OCI-LY1 (cell line): ENCODE data around the gene DOCK4.

Experiments
- H2AFZ ChIP-seq: fragments of 200-600 bp; sonication (generic), shearing (Covaris generic); 2 replicates; pipeline ENCODE4 v1.6.0; 2014; ENCODE audit warnings: antibody characterized with exemption, mild to moderate bottlenecking, low read length
- H3F3A ChIP-seq: fragments of 200-600 bp; sonication (generic), shearing (Covaris generic); 2 replicates; pipeline ENCODE4 v1.6.0; 2014; ENCODE audit warnings: mild to moderate bottlenecking, antibody characterized with exemption, low read length, moderate library complexity; ENCODE audit not compliant: insufficient read depth
- H3K27ac ChIP-seq: fragments of 200-600 bp; sonication (generic); 2 replicates; pipeline ENCODE4 v1.5.1; 2014; ENCODE audit warnings: low read length, mixed run types, mild to moderate bottlenecking, low read depth; ENCODE audit not compliant: poor library complexity, severe bottlenecking
- H3K27me3 ChIP-seq: fragments of 200-600 bp; sonication (generic); 2 replicates; pipeline ENCODE4 v1.6.0; 2014; ENCODE audit warnings: antibody characterized with exemption, mild to moderate bottlenecking, low read length, moderate library complexity; ENCODE audit not compliant: insufficient read depth
- H3K36me3 ChIP-seq: fragments of 200-600 bp; sonication (generic); 2 replicates; pipeline ENCODE4 v1.6.1; 2014; ENCODE audit warnings: mild to moderate bottlenecking, antibody characterized with exemption, low read length, moderate library complexity, mixed read lengths; ENCODE audit not compliant: insufficient read depth
- H3K4me1 ChIP-seq: fragments of 200-600 bp; sonication (generic); 2 replicates; pipeline ENCODE4 v1.5.1; 2014; ENCODE audit warnings: mild to moderate bottlenecking, low read length, moderate library complexity; ENCODE audit not compliant: insufficient read depth, severe bottlenecking
- H3K4me2 ChIP-seq: fragments of 200-600 bp; sonication (generic), shearing (Covaris generic); 2 replicates; pipeline ENCODE4 v1.6.1; 2014; ENCODE audit warnings: low read length
- H3K4me3 ChIP-seq: fragments of 200-600 bp; sonication (generic); 2 replicates; pipeline ENCODE4 v1.5.1; 2014; ENCODE audit warnings: low read length, low read depth, mild to moderate bottlenecking, mixed read lengths; ENCODE audit not compliant: poor library complexity, severe bottlenecking
- H3K79me2 ChIP-seq: fragments of 200-600 bp; shearing (Covaris generic); 2 replicates; pipeline ENCODE4 v1.6.1; 2016; ENCODE audit warnings: mixed run types, low read length, mixed read lengths; ENCODE audit not compliant: insufficient read depth
- H3K9ac ChIP-seq: fragments of 200-600 bp; sonication (generic), shearing (Covaris generic); 2 replicates; pipeline ENCODE4 v1.6.1; 2014; ENCODE audit warnings: mild to moderate bottlenecking, low read length, mixed read lengths
- H3K9me2 ChIP-seq: fragments of 200-600 bp; sonication (generic), shearing (Covaris generic); 2 replicates; pipeline ENCODE4 v1.6.1; 2014; ENCODE audit warnings: low read depth, mild to moderate bottlenecking, low read length, mixed read lengths
- H3K9me3 ChIP-seq: fragments of 200-600 bp; shearing (Covaris generic); 2 replicates; pipeline ENCODE4 v1.6.1; 2014; ENCODE audit warnings: low read length, mixed read lengths
- H4K20me1 ChIP-seq: fragments of 200-600 bp; sonication (generic), shearing (Covaris generic); 2 replicates; pipeline ENCODE4 v1.6.0; 2016; ENCODE audit warnings: mild to moderate bottlenecking, low read length; ENCODE audit not compliant: insufficient read depth
- CTCF ChIP-seq: fragments of 200-600 bp; sonication (generic), shearing (Covaris generic); IDR thresholded peaks from 2 replicates; pipeline ENCODE4 v1.5.1; 2017; ENCODE audit warnings: mild to moderate bottlenecking, antibody characterized with exemption, low read length, moderate library complexity, mixed read lengths
- EZH2 ChIP-seq: fragments of 200-600 bp; sonication (generic), shearing (Covaris generic); IDR thresholded peaks from 2 replicates; pipeline ENCODE4 v1.8.0; 2017; ENCODE audit warnings: borderline replicate concordance, mixed run types, mild to moderate bottlenecking, antibody characterized with exemption, low read length, moderate library complexity, mixed read lengths

DOCK4 gene

GRCh38 chr7:111953611-111954010 is 252.6 kb downstream of the DOCK4 start:
- no peaks in the 10 kb centered on the region for H4K20me1 ChIP-seq
- H3K9ac ChIP-seq = no peak overlapping the region
- no peak overlapping the region for H3K4me2 ChIP-seq
- no peaks in the 10 kb centered on the region for H3K9me2 ChIP-seq
- no peaks in the 10 kb centered on the region for H3F3A ChIP-seq
- H3K4me1 ChIP-seq = no peaks in the 10 kb centered on the region
- H2AFZ ChIP-seq = no peak overlapping the region
- no peaks in the 10 kb centered on the region for H3K36me3 ChIP-seq
- H3K27me3 ChIP-seq = no peaks in the 10 kb centered on the region
- no peak; the same call in 1 of the 2 replicates for TF ChIP-seq CTCF
- TF ChIP-seq EZH2 = no peak
- no peaks in the 10 kb centered on the region for H3K9me3 ChIP-seq
- no peaks in the 10 kb centered on the region for H3K79me2 ChIP-seq
- H3K27ac ChIP-seq = no peak overlapping the region
- H3K4me3 ChIP-seq = no peak overlapping the region

- no peak overlapping the region for H3K4me2 ChIP-seq
- H3K9me2 ChIP-seq = no peaks in the 10 kb centered on the region
- no peak overlapping the region for H2AFZ ChIP-seq
- no peaks in the 10 kb centered on the region for H3K9me3 ChIP-seq
- no peak overlapping the region for H3K4me3 ChIP-seq
- H3F3A ChIP-seq = no peaks in the 10 kb centered on the region
- TF ChIP-seq CTCF (no peak), EZH2 (no peak)
- H3K27ac ChIP-seq = no peak overlapping the region
- no peaks in the 10 kb centered on the region for H3K4me1 ChIP-seq
- no peaks in the 10 kb centered on the region for H3K79me2 ChIP-seq
- no peaks in the 10 kb centered on the region for H4K20me1 ChIP-seq
- H3K27me3 ChIP-seq = no peaks in the 10 kb centered on the region
- no peak overlapping the region for H3K9ac ChIP-seq
- H3K36me3 ChIP-seq = no peaks in the 10 kb centered on the region
These were observed 253.4 kb downstream of the DOCK4 start for GRCh38 chr7:111952783-111953182.

GRCh38 chr7:111951052-111951451 is 255.1 kb downstream of the DOCK4 start:
- H3K4me1 ChIP-seq = no peaks in the 10 kb centered on the region
- H3K4me2 ChIP-seq = no peak overlapping the region
- H2AFZ ChIP-seq = no peak overlapping the region
- H3K27ac ChIP-seq = no peak overlapping the region
- no peaks in the 10 kb centered on the region for H3F3A ChIP-seq
- no peaks in the 10 kb centered on the region for H3K36me3 ChIP-seq
- no peaks in the 10 kb centered on the region for H3K9me2 ChIP-seq
- no peaks in the 10 kb centered on the region for H3K79me2 ChIP-seq
- TF ChIP-seq CTCF (no peak), EZH2 (no peak)
- H3K9me3 ChIP-seq = no peaks in the 10 kb centered on the region
- H3K4me3 ChIP-seq = no peak overlapping the region
- H3K9ac ChIP-seq = no peak overlapping the region
- no peaks in the 10 kb centered on the region for H3K27me3 ChIP-seq
- H4K20me1 ChIP-seq = no peaks in the 10 kb centered on the region
